Left lung (tissue), 10 donors: ENCODE results near the gene NR2F2. TPM values are rescaled to one million over a fixed set of nuclear protein-coding genes. Genes with fewer than 3 reads are reported as not detected.

Experiments
- ATAC-seq: fragments of 200-7000 bp; cut with Tn5 transposase; one replicate; pipeline ENCODE4 v1.9.1; 2020; ENCODE audit warnings: moderate library complexity
- DNase-seq, 4 donors: peaks; one replicate each; pipeline ENCODE4 v3.0.0-alpha.2; 2013 to 2020
- H3K27ac ChIP-seq, 2 donors: fragments of 200-600 bp; sonication (generic) in 1 of 2; one replicate each; pipeline versions ENCODE4 v1.5.0 to v1.8.0; 2020 to 2021
- H3K27me3 ChIP-seq, 2 donors: fragments of 200-600 bp; sonication (generic) in 1 of 2; one replicate each; pipeline versions ENCODE4 v1.5.0 to v1.8.0; 2020 to 2021
- H3K36me3 ChIP-seq, 2 donors: fragments of 200-600 bp; sonication (generic) in 1 of 2; one replicate each; pipeline versions ENCODE4 v1.5.0 to v1.8.0; 2020 to 2021
- H3K4me1 ChIP-seq, 2 donors: fragments of 200-600 bp; one replicate each; pipeline ENCODE4 v1.8.0; 2021
- H3K4me3 ChIP-seq, 2 donors: fragments of 200-600 bp; sonication (generic) in 1 of 2; one replicate each; pipeline versions ENCODE4 v1.5.0 to v1.8.0; 2020 to 2021; ENCODE audit warnings: mild to moderate bottlenecking in 1 of 2
- H3K9me3 ChIP-seq, 2 donors: fragments of 200-600 bp; sonication (generic) in 1 of 2; one replicate each; pipeline versions ENCODE4 v1.5.0 to v1.8.0; 2020 to 2021
- CTCF ChIP-seq, 2 donors: fragments of 200-600 bp; sonication (generic) in 1 of 2; IDR thresholded peaks; one replicate each; pipeline versions ENCODE4 v1.5.0 to v1.8.0; 2021; ENCODE audit warnings: antibody characterized with exemption in 2 of 2
- intact Hi-C, 2 donors: fragments of 100-400 bp; cut with DNase I; formaldehyde crosslinking; loops; one replicate each; pipeline versions ENCODE4 v1.11.2 to v1.14.2; 2022
- polyA plus RNA-seq, 6 donors: library from polyadenylated mRNA; unstranded; fragments of 120-200 nt; gene quantifications; one replicate each; pipeline ENCODE4 v1.2.1, GENCODE V29; 2013; ENCODE audit not compliant: insufficient read length in 6 of 6
- total RNA-seq, 2 donors: library from RNA; stranded (reverse); fragmentation: NEBNext Ultra II Directional; extraction: Animal tissue kit (Norgen Biotek cat#: 25700); gene quantifications; one replicate each; pipeline ENCODE4 v1.2.1, GENCODE V29; 2021
- donor health status: DM: no; HTN: yes; CAD: no.
- donor health status: DM: no; HTN: no; CAD: no.

Gene NR2F2
- total and polyA plus RNA-seq, 8 donors, result 53.4 to 168 (median 149) TPM

- Histone ChIP-seq H3K9me3 (no peaks in the 10 kb centered on the region), H3K4me3 (peak overlapping the region in 1 of 2 donors; percentile 15), H3K27ac (peak overlapping the region; percentile 88), H3K27me3 (peaks cover 0 to 100% of the 10 kb centered on the region in 2 donors), H3K4me1 (no peaks in the 10 kb centered on the region), H3K36me3 (no peaks in the 10 kb centered on the region)
- intact Hi-C loops, result no loop called here
- peak; percentile 75 for ATAC-seq
- TF ChIP-seq CTCF (IDR thresholded peaks at IDR 0.05), result peak; percentile 36 to 39
- DNase-seq, result peak in 2 of 4 donors; percentile 79 to 87
Measured at GRCh38 chr15:96345560-96346399, 15.3 kb downstream of the NR2F2 start.

GRCh38 chr15:96346409-96346970 lies 16.0 kb downstream of the NR2F2 start:
- intact Hi-C loops, result no loop called here

GRCh38 chr15:96347181-96348111 lies 16.9 kb downstream of the NR2F2 start:
- intact Hi-C loops, result no loop called here
- Histone ChIP-seq H3K27ac (peak overlapping the region; percentile 88), H3K4me1 (no peaks in the 10 kb centered on the region), H3K4me3 (peak overlapping the region in 1 of 2 donors; percentile 5), H3K9me3 (no peaks in the 10 kb centered on the region), H3K27me3 (peaks cover 0 to 100% of the 10 kb centered on the region in 2 donors), H3K36me3 (no peaks in the 10 kb centered on the region)
- ATAC-seq (peak; percentile 9), DNase-seq (no peak)
- TF ChIP-seq CTCF (IDR thresholded peaks at IDR 0.05), result no peak

More at GRCh38 chr15:96346409-96346970, 16.0 kb downstream of the NR2F2 start:
- ATAC-seq (no peak), DNase-seq (no peak)
- no peak for TF ChIP-seq CTCF (IDR thresholded peaks at IDR 0.05)
- Histone ChIP-seq H3K4me1 (no peaks in the 10 kb centered on the region), H3K27ac (peak overlapping the region; percentile 88), H3K9me3 (no peaks in the 10 kb centered on the region), H3K27me3 (peaks cover 0 to 100% of the 10 kb centered on the region in 2 donors), H3K36me3 (no peaks in the 10 kb centered on the region), H3K4me3 (peak overlapping the region in 1 of 2 donors; percentile 15)

DNA sequence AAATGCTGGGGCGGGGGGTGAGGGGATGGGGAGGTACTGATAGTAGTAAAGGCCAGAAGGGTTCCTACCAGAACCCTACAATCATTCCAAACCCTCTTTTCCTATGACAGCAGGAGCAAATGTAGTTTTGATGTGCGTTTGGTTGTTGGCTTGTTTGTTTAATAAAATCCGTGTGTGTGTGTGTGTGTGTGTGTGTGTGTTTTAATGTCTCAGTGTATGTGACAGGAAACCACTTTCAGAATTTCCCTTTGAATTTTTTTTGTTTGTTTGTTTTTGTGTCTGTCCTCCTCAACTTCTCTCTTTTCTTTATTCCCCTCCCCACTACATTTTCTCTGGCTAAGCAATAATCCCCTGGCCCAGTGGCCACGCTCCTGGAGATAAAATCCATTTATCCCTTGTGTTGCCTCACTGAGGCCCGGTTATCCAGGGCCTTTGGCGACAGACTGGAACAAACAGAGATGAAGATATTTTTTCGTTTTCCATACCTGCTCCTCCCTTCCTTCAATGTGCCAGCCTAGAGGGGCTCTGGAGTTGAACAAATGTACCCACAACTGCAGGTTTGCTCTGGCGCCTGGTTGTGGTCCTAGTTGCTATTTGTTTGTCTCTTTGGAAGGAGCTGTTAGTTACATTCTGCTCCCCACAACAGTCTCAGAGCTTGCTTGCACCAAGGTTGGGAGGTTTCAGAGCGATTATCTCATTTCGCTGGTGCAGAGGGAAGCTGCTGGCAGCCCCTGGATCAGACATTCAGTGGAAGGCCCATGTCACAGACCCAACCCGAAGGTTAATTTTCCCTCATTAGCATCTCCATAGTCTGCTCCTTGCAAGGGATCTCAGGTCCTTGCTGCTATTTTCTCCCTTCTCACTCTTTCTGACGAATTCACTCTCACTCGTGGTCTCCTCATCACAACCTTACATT lies 17.9 kb downstream of the NR2F2 start:
- no peak overlapping the region for H3K4me3 ChIP-seq
- no peaks in the 10 kb centered on the region for H3K9me3 ChIP-seq
- H3K4me1 ChIP-seq, result no peaks in the 10 kb centered on the region
- peak overlapping the region; percentile 88 for H3K27ac ChIP-seq
- intact Hi-C loops, result no loop called here
- ATAC-seq (no peak), DNase-seq (no peak)
- peaks cover 0 to 100% of the 10 kb centered on the region in 2 donors for H3K27me3 ChIP-seq
- no peak for TF ChIP-seq CTCF (IDR thresholded peaks at IDR 0.05)
- no peaks in the 10 kb centered on the region for H3K36me3 ChIP-seq
